ENCODE data around the gene BCAN.

Gene BCAN

GRCh38 chr1:156691191-156691590, 49.3 kb downstream of the BCAN start:
- no peak for TF ChIP-seq CTCF (IDR thresholded peaks at IDR 0.05)

- no peak for TF ChIP-seq CTCF (IDR thresholded peaks at IDR 0.05)
These were observed 49.9 kb downstream of the BCAN start for GRCh38 chr1:156691665-156692440.

- TF ChIP-seq CTCF (IDR thresholded peaks at IDR 0.05), result no peak
These were observed 50.6 kb downstream of the BCAN start for GRCh38 chr1:156692441-156692924.

- no peak for TF ChIP-seq CTCF (IDR thresholded peaks at IDR 0.05)
These were observed 51.3 kb downstream of the BCAN start for GRCh38 chr1:156692925-156693847.

- no peak for TF ChIP-seq CTCF (IDR thresholded peaks at IDR 0.05)
These were observed 52.2 kb downstream of the BCAN start for GRCh38 chr1:156693848-156694689.

- TF ChIP-seq CTCF (IDR thresholded peaks at IDR 0.05), result no peak
These were observed 52.7 kb downstream of the BCAN start for GRCh38 chr1:156694690-156694962.

GRCh38 chr1:156696755-156697154, 54.8 kb downstream of the BCAN start:
- no peak for TF ChIP-seq CTCF (IDR thresholded peaks at IDR 0.05)
